Endothelial cell of umbilical vein (primary cell): Measurements from ENCODE around the gene SRGAP3.

Source experiments
- FOS ChIP-seq: IDR thresholded peaks from 2 replicates; pipeline ENCODE4 v1.6.1; 2011; ENCODE audit warnings: mild to moderate bottlenecking, low read length, moderate library complexity, borderline replicate concordance; ENCODE audit not compliant: insufficient read depth
- POLR2A ChIP-seq: IDR thresholded peaks from 2 replicates; pipeline ENCODE4 v1.6.1; 2012; ENCODE audit warnings: low read depth, mild to moderate bottlenecking, control low read depth, low read length
- TF ChIP-seq, protein P1 (sequence below), 2 donors: IDR thresholded peaks; 1 replicate in 1 of 2; 2 replicates in 1 of 2; pipeline ENCODE4 v1.5.1; 2011; ENCODE audit warnings: low read length in 2 of 2, mild to moderate bottlenecking in 2 of 2, moderate library complexity in 2 of 2, control low read depth in 1 of 2, inconsistent platforms in 1 of 2, low read depth in 1 of 2; ENCODE audit not compliant: insufficient read depth in 1 of 2; ENCODE audit errors: extremely low read depth in 1 of 2

DNA sequence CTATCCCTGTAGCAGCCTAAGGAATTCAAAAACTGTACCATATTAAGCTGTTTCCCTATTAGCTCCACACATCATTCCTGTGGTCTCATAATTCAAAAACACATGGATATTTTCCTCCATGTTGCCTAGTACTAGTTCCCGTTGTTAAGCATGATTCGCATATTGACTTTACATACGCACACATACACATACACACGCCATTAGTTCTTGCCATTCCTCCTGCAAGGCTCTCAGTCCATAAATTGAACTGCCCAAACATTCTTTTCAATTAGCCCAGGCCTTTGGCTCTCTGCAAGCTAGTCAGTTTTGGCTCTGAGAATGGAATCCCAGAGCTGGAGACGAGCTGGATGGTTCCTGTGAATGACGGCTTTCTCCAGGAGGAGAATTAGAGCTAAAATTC, 229.0 kb downstream of the SRGAP3 start:
- TF ChIP-seq POLR2A: no peak
- TF ChIP-seq, protein P1, sequence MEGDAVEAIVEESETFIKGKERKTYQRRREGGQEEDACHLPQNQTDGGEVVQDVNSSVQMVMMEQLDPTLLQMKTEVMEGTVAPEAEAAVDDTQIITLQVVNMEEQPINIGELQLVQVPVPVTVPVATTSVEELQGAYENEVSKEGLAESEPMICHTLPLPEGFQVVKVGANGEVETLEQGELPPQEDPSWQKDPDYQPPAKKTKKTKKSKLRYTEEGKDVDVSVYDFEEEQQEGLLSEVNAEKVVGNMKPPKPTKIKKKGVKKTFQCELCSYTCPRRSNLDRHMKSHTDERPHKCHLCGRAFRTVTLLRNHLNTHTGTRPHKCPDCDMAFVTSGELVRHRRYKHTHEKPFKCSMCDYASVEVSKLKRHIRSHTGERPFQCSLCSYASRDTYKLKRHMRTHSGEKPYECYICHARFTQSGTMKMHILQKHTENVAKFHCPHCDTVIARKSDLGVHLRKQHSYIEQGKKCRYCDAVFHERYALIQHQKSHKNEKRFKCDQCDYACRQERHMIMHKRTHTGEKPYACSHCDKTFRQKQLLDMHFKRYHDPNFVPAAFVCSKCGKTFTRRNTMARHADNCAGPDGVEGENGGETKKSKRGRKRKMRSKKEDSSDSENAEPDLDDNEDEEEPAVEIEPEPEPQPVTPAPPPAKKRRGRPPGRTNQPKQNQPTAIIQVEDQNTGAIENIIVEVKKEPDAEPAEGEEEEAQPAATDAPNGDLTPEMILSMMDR (IDR thresholded peaks at IDR 0.05; ENCODE audit: extremely low read depth in 1 of 2, insufficient read depth in 1 of 2, low read depth in 1 of 2, low read length in 2 of 2): no peak
- TF ChIP-seq FOS: no peak
